GM19238 (cell line): Measurements from ENCODE around the gene CYP27C1.

Source experiments
- DNase-seq: peaks from one replicate; pipeline ENCODE4 v3.0.0; 2011; ENCODE audit warnings: low spot score; ENCODE audit not compliant: insufficient read length

CYP27C1 gene

DNA sequence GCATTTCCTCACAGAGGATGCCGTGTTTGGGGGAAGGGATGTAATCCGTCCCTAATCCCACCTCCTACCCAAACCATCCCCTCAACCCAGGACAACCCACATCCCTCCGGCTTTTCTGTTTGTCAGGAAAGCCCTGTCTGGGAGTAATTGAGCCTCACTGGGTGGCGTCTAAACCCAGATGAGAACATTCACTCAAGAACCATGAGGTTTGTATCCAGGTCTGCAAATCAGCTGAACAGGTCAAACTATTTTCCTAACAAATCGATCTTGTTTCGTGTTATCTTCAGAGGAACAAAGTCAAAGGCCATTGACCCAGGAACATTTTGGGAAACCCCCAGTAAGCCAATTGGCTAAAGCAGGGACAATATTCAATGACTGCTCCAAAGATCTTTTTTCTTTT lies 25.7 kb downstream of the CYP27C1 start:
- DNase-seq, result no peak

DNA sequence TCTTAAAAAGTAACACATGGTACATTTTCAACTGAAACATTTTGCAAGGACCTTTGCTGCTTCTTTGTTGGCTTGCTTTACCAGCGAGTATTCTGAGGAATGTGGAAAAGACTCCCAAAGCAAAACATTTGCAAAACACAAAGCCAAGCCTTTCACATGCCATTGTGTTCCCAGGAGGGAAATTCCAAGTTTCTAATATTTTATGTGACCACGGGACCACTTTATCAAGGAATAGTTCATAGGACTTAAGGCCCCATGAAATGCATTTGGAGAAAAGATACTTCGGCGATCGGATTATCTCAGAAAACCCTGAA lies 26.2 kb downstream of the CYP27C1 start:
- DNase-seq, result no peak

DNA sequence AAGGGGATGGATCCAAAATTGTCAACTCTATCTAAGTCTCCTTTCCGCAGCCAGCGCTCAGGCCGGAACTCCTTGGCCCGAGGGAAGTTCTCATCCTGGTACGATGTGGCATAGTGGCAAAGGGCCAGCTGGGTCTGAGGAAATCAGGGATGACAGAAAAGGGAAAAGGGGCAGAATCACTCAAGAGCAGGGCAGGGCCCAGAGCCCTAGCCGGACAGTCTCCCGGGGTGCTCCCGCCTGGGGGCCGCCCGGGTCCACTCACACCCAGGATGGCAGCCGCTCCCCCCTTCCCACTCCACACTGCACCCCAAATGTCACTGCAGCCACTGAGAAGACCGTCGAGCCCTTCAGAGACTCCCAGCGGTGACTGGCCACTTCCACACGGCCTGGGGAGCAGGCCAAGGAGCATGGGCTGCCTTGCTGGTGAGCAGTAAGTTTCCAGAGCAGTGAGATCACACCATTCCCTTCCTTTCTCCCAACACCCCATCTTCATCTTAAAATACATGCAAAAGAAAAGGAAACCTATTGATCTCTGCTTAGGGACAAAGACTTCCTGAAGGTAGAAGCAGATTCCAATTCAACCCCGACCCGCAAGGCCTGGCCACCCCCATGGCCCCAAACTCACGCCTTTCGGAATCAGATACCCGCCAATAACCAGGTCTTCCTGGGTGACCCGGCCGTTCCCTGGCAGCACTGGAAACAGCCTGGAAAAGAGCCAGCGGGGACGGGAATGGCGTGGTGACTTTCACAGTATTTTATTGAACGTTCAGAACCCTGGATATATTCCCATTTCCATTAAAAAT lies 26.7 kb downstream of the CYP27C1 start:
- no peak for DNase-seq

DNA sequence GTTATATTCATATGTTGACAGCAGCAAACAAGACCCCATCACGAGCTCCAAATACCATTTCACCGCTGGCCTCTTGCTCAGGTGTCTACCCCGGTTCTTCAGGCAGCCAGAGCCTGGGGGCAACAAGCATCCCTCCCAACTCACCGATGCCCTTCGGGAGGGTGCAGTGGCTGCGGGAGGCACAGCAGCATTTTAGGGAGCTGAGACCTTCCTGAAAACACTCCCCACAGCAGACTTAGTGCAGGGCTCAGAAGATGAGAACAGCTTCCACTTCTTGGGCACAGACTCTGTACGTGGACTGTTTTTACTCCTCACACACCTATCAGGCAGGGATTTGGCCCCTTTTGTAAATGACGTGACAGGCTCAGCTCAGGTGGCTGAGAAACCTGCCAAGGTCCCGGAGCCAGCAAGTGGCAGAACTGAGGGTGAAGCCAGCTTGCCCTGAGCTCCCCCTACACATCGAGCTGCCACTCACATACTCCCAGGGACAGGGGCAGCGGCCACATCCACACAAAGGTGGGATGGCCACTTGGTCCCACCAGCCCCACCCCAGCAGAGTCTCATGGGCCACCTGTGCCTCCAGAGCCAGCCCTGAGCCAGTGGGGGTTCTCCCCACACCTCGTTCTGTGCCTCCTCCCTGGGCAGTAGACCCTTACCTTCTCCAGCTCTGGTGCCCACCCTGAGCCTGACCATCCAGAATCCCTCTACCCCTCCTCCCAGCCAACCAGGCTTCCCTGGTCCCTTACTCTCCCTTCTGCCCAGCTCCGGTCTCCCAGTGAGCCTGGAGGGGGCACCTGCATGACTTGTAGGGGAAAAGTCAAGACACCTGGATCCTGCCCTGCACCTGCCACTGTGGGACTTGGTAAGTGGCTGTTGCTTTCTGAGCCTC lies 28.5 kb downstream of the CYP27C1 start:
- DNase-seq, result no peak

DNA sequence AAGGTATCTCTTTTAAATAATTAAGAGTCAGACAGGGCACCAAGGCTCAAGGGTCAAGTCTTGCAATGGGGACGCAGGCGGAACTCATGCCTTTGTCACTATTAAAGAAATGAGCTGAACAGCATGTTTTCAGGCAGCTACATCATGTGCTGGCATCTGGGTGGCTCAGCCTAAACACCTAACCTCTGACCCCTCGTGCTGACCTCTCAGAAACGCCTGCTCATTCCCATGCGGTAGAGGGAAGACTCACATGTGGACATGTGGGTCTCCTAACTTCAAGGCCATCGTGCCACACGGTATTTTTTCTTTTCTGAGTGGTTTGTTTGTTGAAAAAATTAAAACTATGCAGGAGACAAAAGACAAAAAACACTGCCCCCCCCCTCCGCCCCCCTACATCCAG lies 31.3 kb downstream of the CYP27C1 start:
- no peak for DNase-seq

DNA sequence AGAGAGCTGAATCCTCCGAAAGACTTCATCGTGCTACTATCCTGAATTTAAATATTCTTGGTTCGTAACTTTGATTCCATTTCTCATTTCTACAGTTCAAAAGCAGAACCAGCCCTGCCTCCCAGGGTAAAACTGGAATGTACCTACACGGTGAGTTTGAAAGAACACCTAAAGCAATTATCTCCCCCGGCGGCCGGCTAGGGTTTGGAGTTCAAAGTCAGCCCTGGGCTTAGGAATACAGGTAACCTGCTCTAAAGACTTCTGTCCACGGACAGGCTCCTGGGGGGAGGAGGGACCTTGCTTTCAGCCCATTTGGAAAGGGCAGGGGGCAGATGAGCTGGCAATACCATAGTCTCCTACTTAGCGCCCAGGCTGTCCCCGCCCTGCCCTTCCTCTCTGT lies 32.3 kb downstream of the CYP27C1 start:
- no peak for DNase-seq

DNA sequence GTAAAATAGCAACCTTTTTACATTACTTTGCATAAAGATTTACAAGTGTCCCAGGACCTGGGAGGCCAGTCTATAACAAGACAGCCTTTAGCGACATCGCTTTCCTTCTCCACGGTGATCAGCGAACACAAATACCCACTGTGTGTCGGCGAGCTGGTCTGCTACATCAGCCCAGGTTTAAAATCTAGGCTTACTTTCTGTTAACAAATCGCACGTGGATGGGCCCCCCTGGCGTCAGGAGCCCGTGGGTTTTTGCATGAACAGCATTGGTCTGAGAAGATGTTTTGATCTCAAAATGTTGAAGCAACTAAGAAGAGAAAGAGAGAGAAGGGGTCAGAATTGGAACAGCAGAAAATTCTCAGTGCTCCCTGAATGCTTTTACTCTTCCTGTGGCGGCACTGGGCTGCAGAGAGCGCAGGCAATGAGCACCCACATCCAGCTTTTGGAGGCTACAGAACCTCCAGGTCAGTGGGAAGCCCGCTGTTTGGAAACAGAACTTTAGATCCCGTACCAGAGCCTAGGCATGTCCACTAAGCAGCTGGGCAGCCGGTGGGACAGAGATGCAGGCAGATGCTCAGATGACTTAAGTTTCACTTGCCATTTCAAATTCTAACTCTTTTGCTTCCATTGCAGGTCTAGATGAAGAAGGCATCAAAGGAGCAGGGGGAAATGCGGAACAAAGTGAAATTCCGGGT lies 32.9 kb downstream of the CYP27C1 start:
- no peak for DNase-seq

DNA sequence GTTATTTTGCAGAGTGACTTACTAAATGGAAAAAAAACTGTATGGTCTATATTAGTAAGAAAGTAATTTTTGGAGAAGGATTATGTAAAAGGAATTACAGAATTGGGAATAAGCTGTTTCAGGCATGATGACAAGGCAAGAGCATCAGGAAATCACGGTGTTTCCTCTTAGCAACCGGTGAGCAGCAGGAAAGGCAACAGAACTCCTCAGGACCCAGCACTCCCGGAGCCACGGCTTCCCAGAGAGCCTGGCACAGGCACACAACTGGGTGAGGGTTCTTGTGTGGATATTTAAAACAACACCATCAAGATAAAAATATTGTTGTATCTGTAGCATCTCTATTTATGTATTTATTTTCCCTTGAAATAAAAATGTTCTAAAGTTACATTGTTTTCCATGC lies 34.4 kb downstream of the CYP27C1 start:
- no peak for DNase-seq

DNA sequence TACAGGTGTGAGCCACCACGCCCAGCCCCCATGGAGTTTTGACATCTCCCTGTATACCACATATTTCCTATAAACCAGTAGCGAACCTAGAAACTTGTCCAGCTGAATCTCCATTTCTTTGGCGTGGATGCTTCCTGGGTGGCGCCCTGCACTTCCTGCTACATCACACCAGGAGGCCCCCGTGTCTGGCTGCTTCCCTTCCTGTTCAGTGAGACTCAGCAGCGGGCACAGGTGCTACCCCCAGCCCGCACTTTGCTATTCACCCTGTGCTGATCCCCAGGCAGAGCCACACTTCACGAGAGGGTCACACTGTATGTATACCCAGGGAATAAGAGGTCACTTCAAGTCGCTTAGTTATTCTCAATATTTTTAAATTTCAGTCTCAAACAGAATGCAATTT lies 35.0 kb downstream of the CYP27C1 start:
- DNase-seq, result no peak

DNA sequence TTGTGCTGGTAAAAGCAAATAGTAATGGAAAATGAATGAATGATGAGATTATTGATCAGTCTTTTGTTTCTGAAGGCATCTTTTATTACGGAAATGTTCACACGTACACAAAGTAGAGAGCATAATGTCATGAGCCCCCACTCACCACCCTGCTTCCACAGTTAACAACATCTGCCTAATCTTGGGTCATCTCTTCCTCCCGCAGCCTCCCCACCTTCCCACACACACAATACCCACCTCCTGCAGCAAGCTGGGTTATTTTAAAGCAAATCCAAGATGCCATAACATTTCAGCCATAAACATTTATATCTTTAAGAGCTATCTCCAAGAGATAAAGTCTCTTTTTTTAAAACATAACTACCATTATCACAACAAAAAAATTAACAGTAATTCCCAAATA lies 36.3 kb downstream of the CYP27C1 start:
- DNase-seq, result no peak

DNA sequence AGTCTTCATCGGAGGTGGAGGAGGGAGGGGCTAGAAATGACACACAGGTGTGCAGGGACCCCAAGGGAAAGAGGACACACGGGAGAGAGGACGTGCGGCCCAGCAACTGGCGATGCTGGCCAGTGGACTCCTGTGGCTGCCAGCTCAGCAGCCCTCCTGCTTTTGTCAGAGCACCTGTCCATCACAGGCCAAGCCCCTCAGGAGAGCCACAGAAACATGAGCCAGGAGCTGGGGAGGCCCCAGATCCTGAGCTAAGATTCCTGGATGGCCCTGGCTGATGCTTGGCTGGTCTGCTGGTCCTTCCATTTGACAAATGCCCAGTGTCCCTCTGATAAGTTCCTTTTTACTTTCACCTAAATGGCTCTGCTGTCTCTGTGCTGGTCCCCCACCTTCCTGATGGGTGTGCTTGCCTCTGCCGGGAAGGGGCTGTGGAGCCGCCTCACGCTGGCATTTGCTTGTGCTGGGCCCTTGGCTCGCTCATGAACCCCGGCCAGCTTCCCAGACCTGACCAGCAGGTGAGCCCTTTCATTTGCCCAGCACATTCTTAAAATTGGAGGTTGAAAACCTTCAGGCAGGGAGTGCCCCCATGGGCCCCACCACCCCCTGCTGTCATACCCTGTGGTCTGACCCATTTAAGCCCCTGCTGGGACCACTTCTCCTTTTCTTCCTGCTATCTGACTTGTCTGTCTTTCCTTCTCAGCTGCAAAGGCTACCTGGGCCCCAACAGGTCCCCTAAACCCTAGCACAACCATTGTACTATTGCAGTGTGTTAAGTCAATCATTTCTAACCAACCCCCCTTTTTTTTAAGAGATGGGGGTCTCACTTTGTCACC lies 37.3 kb downstream of the CYP27C1 start:
- no peak for DNase-seq

DNA sequence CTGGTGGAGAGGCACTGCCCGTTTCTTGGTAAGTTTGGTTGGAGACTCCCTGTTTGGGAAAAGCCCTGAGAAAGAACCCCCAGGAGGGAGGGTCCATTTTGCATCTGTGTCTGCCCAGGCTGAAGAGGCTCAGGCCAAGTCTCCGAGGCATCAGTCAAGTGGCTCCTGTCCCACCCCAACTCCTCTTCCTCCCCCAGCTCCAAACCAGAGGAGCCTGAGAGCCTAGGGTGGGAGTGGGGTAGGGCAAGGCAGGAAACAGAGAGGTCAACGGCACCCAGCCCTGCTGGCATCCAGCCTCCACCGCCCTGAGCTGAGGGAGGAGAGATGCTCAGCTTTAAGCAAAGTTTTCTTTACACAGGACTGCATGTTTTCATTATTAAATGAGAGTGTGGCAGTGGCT lies 38.2 kb downstream of the CYP27C1 start:
- no peak for DNase-seq

DNA sequence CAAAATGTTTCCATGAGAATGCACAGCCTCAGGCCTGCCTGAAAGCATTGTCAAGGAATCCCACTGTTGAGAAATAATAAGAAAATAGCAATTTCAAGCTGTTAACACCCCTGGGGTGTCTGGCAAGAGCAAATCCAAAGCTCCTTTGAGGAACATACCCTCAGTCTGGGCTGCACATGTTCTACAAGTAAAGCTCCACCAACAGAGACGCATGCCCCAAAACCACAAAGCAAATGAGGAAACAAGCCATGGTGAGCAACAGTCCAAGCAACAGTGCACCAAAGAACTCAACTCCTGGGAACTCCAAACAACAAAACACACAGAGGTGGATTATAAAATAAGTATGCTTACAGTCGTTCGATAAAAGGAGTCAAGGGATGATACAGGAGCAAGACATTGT lies 40.3 kb downstream of the CYP27C1 start:
- DNase-seq, result no peak

DNA sequence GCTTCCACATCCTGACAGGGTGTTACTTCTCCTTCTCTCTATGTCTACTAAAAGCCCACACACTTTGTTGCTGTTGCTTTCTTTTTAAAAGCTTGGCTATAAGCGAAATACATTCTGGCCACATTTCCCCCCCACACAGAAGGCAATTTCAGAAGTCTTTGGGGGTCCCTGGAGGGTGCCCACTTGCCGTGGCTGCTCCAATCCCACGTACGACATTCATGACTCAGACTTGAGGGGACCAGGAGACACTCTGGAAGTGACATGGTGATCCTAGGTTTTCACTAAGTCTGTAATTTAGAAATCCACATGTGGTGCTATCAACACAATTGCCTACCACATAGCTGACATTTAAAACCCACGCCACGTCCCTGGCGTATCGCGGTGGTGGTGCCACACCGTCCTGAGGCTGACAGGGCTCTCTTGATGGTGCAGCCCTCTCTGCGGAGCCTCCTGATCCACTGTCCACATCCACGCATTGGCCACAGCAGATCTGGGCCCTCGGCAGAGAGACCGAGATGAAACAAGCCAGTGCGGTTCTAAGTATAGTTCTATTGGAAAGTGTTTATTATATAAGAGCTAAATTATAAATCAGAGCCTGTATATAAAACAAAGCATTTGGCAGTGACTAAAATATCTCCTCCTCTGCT lies 42.4 kb downstream of the CYP27C1 start:
- DNase-seq, result no peak

DNA sequence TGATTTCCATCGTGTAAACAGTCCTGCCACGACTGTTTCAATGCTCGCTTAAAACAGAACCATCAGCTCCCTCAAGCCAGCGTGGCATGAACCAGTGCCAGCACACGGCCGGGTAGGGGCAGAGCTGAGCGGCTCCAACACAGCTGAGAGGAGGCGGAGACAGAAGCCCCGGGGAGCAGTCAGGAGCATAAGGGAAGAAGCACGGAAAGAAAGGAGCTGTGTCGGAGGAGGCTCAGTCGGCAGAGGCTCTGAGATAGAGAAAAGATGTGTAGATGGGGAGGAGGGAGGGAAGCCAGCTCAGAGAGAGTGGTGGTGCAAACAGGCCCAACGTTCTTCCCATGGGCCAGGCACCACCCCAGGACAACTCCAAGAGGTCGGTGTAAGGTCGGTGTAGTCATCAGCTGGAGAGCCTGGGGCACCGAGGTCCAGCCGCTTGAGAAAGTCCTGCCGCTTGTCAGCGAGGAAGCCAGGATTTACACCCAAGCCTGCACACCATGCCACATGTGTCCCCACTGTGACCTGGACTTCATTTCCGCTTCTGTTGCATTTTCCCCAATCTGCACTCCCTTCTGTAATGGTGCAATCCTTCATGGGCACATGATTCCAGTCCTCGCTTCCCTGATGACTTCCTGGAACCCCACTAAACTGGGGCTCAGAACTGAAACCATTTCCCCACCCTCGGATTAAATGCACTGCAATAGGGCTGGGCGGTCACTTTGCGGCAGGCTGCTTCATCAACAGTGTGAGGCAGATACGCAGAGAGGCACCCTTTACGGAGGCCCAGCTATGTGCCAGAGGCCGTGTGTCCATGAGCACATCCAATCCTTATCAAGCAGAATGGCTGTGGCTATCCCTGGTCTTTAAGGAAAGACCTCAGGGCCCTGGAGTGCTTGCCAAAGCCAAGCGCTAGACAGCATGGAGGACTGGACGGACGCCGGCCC lies 43.5 kb downstream of the CYP27C1 start:
- DNase-seq, result no peak

DNA sequence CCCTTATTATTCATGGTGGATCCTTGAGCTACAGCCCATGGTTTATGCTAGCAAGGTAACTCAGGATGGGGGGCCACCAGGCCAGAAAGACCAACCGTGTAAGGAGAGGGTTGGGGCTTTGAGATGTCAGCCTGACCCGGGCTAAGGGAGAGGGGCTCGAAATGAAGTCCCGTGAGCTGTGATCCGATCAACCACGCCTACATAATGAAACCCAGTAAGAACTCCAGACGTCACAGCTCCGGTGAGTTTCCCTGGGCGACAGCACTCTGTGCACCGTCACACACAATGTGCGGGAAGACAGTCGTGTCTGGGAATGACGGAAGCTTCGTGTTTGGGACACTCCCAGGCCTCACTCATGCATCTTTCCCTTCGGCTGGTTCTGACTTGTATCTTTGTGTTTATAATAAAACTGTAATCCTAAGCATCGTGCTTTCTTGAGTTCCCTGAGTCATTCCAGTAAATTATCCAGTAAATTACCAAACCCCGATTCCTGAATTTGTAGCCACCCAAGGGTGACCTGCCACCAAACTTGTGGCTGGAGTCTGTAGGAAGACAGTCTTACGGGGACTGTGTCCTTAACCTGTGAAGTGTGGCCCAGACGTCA lies 44.2 kb downstream of the CYP27C1 start:
- DNase-seq, result no peak

DNA sequence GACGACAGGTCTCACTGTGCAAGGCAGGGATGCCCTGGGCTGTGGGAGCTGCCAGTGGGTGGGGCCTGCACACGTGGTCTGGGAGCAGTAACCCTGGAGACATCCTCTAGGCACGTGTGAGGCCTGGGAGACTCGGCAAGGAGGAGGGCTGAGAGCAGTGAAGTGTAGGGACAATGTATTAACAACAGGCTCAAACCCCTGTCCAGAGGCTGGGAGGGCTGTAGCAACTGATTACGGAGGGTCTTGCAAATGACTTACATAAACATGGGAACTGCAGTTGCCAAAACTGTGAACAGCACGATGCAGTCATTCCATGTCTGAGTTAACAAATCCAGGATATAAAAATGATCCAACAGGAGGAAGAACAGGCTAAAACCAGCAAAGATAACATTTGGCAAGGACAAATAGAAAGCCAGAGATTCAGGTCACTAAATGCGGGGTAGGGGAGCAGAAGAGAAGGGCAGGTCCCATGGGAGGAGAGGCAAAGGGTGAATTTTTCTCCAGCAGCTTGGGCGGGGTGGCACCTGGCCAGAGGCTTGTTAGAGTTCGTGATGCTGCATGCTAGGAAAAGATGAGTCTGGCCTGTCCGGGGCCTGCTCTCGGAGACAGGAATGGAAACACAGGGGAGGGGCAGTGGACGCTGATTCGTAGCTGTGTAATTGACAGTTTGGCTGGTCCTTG lies 44.9 kb downstream of the CYP27C1 start:
- no peak for DNase-seq

DNA sequence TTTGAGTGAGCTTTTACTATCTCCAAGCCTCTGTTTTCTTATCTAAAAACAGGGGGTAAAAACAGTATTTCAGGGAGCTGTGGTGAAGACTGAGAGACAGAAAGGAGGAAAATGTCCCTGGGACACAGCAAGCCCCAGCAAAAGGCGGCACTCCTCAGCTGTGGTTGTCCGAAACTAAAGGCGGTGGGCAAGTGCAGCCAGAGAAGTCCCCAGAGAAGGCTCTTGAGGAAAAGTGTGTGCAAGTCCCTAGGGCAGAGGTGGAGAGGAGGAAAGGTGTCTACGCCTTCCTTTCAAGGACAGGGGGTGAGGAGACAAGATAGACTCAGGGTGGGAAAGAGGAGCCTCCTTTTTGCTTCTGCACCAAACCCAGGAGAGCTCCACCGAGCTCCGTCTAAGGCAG lies 45.5 kb downstream of the CYP27C1 start:
- DNase-seq, result no peak

DNA sequence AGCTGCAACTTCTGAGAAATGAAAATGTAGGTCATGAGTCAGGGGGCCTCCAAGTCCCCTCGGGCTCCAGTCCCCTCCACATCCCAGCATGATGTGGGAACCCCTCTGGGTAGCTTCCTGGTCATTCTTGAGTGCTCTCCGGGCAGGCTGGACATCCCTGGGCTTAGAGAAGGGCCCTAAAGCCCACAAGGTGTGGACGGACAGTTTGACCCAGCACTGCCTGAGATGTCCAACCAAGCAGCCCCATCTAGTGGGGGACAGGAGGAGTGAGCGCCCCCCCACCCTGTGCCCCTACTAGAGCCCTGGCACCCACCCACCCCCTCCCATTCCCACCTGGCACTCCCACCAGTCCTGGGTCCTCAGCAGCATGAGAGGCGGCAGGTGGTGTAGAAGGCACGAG lies 46.0 kb downstream of the CYP27C1 start:
- no peak for DNase-seq
